ENCODE results near the gene FRMD3.

The FRMD3 gene

DNA sequence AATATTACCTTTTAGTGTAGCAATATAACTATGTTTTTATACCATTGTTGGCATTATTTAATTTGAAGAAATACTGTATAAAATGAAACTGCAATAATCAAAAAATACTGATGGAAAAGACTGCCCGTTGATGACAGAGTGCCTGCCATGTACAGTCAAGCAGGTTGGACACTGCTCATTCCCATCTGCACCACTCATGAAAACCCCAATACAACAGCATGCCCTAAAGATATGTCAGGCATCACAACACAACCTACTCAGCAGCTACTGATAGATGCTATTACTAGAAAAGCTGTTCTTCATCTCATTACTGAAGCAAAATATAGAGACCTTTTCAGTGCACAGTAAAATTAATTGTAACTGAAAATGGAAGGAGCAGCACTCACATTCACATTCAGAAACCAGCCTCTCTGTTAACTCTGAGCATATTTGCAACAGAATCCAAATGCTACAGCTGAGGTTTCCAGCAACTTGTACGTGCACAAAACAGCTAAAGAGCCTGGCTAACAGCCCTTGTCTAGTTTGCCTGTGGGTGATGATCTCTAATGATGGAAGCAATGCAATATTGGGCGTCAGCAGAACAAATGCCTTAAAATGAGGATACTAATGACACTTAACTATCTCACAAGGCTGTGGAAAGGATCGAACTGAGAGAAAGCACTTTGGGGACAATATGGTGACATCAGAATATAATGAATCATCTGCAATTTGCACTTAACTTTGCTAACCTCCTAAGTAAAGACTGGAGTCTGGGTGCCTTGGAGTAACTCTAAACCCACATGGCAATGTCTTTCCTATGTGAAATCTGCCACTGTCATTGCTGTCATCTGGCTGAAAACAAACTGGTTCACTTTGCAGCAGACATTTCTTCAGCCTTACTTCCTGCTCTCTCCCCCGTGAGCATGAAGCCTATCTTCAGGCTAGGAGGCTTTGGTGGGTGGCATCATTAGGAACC is 280.0 kb downstream of the FRMD3 start:
- TF ChIP-seq CTCF (IDR thresholded peaks at IDR 0.05; ENCODE audit: control insufficient read depth, extremely low read depth, insufficient read depth): no peak
- no peak for DNase-seq (ENCODE audit: low read depth)
- H3K4me3 ChIP-seq (ENCODE audit: low read depth, low read length): no peak overlapping the region

DNA sequence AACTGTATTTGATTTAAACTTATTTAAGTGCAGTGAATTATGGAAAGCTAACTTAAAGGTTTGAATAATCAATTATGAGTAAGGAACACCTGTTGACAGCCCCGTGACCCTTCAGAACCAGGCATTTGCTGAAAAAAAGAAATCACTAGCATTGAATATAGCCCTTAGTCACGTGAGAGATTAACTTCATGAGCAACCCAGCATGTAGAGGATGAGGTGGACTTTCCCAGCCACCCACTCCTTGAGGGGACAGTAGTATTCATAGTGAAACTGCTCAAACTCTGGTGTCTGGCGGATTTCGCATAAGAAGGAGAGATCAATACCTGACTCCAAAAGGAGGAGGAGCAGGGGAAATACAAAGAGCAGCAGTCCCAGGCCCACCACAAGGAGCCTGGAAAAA is 290.5 kb downstream of the FRMD3 start:
- TF ChIP-seq CTCF (IDR thresholded peaks at IDR 0.05; ENCODE audit: control insufficient read depth, extremely low read depth, insufficient read depth): no peak
- DNase-seq (ENCODE audit: low read depth): no peak
- H3K4me3 ChIP-seq (ENCODE audit: low read depth, low read length): no peak overlapping the region

GRCh38 chr9:83245979-83246659 is 292.1 kb downstream of the FRMD3 start:
- no peak overlapping the region for H3K4me3 ChIP-seq (ENCODE audit: low read depth, low read length)
- DNase-seq (ENCODE audit: low read depth): no peak
- no peak for TF ChIP-seq CTCF (IDR thresholded peaks at IDR 0.05; ENCODE audit: control insufficient read depth, extremely low read depth, insufficient read depth)

- DNase-seq (ENCODE audit: low read depth): no peak
- TF ChIP-seq CTCF (IDR thresholded peaks at IDR 0.05; ENCODE audit: control insufficient read depth, extremely low read depth, insufficient read depth): no peak
- H3K4me3 ChIP-seq (ENCODE audit: low read depth, low read length): no peak overlapping the region
These were observed 296.1 kb downstream of the FRMD3 start for GRCh38 chr9:83242066-83242465.

GRCh38 chr9:83240671-83241070 is 297.5 kb downstream of the FRMD3 start:
- DNase-seq (ENCODE audit: low read depth): no peak
- TF ChIP-seq CTCF (IDR thresholded peaks at IDR 0.05; ENCODE audit: control insufficient read depth, extremely low read depth, insufficient read depth): no peak

DNA sequence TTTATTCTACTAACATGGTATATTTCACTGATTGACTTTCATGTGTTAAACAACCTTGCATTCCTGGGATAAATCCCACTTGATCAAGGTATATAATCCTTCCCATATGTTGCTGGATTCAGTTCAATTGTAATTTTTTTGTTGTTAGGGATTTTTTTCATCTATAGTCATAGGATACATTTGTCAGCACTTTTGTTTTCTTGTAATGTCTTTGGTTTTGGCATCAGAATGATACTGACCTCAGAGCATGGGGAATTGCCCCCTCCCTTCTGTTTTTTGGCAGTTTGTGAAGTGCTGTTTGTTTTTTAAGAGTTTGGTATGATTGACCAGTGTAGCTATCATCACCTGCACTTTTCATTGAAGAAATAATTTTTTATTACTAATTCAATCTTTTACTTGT is 298.5 kb downstream of the FRMD3 start:
- DNase-seq (ENCODE audit: low read depth): no peak
- no peak for TF ChIP-seq CTCF (IDR thresholded peaks at IDR 0.05; ENCODE audit: control insufficient read depth, extremely low read depth, insufficient read depth)
- H3K4me3 ChIP-seq (ENCODE audit: low read depth, low read length): no peak overlapping the region

More at GRCh38 chr9:83240671-83241070, 297.5 kb downstream of the FRMD3 start:
- no peak overlapping the region for H3K4me3 ChIP-seq (ENCODE audit: low read depth, low read length)
